ENCODE data around the gene FBXL20. TPM values are rescaled to one million over a fixed set of nuclear protein-coding genes. Genes with fewer than 3 reads are reported as not detected.
"Not testable (repeated sequence)": the region's sequence is repeated elsewhere in the genome, so short reads cannot be mapped to it uniquely, and the experiment has no call there.

FBXL20 gene
- total RNA-seq, 1 donor from 2014 or later: 28.0 TPM

DNA sequence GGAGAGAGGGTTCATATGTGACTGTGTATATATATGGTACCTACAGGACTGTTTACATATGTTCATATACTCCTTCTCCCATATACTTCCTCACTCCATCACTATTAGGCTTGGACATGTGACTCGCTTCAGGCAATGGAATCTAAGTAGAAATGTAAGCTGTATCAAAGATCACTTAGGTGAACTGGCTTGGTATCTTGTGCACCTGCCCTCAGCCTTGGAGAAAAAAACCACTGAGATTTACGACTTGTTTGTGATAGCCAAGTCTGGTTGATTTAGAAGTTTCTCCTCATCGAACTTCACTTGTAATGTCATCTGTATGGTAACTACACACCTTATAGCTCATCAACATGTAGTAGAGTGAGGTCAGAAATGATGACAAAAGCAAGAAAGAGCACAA is 59.9 kb downstream of the FBXL20 start:
- Mint-ChIP-seq H3K4me1 (ENCODE audit: unreplicated experiment) (no peaks in the 10 kb centered on the region), H3K9me3 (ENCODE audit: unreplicated experiment) (no peaks in the 10 kb centered on the region), H3K27ac (ENCODE audit: unreplicated experiment) (no peak overlapping the region), H3K4me3 (ENCODE audit: unreplicated experiment) (no peak overlapping the region), H3K27me3 (ENCODE audit: unreplicated experiment) (no peaks in the 10 kb centered on the region), H3K36me3 (ENCODE audit: unreplicated experiment) (peaks cover 14% of the 10 kb centered on the region)
- no peak for DNase-seq (ENCODE audit: extremely low spot score, unreplicated experiment)
- TF ChIP-seq, protein P1, sequence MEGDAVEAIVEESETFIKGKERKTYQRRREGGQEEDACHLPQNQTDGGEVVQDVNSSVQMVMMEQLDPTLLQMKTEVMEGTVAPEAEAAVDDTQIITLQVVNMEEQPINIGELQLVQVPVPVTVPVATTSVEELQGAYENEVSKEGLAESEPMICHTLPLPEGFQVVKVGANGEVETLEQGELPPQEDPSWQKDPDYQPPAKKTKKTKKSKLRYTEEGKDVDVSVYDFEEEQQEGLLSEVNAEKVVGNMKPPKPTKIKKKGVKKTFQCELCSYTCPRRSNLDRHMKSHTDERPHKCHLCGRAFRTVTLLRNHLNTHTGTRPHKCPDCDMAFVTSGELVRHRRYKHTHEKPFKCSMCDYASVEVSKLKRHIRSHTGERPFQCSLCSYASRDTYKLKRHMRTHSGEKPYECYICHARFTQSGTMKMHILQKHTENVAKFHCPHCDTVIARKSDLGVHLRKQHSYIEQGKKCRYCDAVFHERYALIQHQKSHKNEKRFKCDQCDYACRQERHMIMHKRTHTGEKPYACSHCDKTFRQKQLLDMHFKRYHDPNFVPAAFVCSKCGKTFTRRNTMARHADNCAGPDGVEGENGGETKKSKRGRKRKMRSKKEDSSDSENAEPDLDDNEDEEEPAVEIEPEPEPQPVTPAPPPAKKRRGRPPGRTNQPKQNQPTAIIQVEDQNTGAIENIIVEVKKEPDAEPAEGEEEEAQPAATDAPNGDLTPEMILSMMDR (IDR thresholded peaks at IDR 0.05): no peak

DNA sequence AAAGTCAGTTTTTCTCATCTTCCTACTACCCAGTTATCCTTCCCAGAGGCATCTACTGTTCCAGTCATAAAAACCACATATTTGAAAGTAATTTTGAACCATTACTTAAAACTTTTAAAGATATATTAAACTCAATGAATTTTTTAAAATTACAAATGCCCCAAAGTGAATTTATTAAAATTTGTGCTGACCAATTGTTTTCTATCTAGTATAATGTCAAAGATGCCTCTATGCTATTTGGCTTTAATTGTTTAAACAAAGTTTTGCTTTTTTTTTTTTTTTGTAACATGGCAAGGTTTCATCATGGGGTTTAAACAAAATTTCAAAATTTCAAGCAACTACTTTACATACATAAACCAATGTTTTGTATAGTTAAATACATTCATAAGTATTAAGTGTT is 60.7 kb downstream of the FBXL20 start:
- H3K9me3 Mint-ChIP-seq (ENCODE audit: unreplicated experiment): no peaks in the 10 kb centered on the region
- no peaks in the 10 kb centered on the region for H3K27me3 Mint-ChIP-seq (ENCODE audit: unreplicated experiment)
- TF ChIP-seq, protein P1 (IDR thresholded peaks at IDR 0.05): no peak
- DNase-seq (ENCODE audit: extremely low spot score, unreplicated experiment): no peak
- H3K36me3 Mint-ChIP-seq (ENCODE audit: unreplicated experiment): peaks cover 16% of the 10 kb centered on the region
- H3K27ac Mint-ChIP-seq (ENCODE audit: unreplicated experiment): no peak overlapping the region
- H3K4me3 Mint-ChIP-seq (ENCODE audit: unreplicated experiment): no peak overlapping the region
- no peaks in the 10 kb centered on the region for H3K4me1 Mint-ChIP-seq (ENCODE audit: unreplicated experiment)

DNA sequence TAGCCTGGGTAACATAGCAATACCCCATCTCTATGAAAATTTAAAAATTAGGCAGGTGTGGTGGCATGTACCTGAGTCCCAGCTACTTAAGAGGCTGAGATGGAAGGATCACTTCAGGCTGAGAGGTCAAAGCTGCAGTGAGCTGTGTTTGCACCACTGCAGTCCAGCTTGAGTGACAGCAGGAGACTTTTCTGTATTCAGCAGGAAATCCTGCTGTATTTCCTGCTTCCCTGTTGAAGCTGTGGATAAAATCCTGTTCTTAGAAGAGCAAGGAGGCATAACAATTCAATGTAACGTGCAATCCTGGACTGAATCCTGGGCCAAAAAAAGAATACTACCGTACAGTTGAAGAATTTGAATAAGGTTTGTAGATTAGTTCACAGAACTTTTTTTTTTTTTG is 62.2 kb downstream of the FBXL20 start:
- no peaks in the 10 kb centered on the region for H3K27me3 Mint-ChIP-seq (ENCODE audit: unreplicated experiment)
- no peaks in the 10 kb centered on the region for H3K9me3 Mint-ChIP-seq (ENCODE audit: unreplicated experiment)
- H3K27ac Mint-ChIP-seq (ENCODE audit: unreplicated experiment): no peak overlapping the region
- DNase-seq (ENCODE audit: extremely low spot score, unreplicated experiment): no peak
- no peak overlapping the region for H3K4me3 Mint-ChIP-seq (ENCODE audit: unreplicated experiment)
- H3K36me3 Mint-ChIP-seq (ENCODE audit: unreplicated experiment): peaks cover 16% of the 10 kb centered on the region
- H3K4me1 Mint-ChIP-seq (ENCODE audit: unreplicated experiment): no peaks in the 10 kb centered on the region
- TF ChIP-seq, protein P1 (IDR thresholded peaks at IDR 0.05): no peak

DNA sequence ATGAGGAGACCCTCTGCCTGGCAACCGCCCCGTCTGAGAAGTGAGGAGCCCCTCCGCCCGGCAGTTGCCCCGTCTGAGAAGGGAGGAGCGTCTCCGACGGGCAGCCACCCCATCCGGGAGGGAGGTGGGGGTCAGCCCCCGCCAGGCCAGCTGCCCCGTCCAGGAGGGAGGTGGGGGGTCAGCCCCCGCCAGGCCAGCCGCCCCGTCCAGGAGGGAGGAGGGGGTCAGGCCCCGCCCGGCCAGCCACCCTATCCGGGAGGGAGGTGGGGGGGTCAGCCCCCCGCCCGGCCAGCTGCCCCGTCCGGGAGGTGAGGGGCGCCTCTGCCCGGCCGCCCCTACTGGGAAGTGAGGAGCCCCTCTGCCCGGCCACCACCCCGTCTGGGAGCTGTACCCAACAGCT is 63.8 kb downstream of the FBXL20 start:
- DNase-seq (ENCODE audit: extremely low spot score, unreplicated experiment): peak; percentile 76
- H3K36me3 Mint-ChIP-seq (ENCODE audit: unreplicated experiment): peaks cover 16% of the 10 kb centered on the region

DNA sequence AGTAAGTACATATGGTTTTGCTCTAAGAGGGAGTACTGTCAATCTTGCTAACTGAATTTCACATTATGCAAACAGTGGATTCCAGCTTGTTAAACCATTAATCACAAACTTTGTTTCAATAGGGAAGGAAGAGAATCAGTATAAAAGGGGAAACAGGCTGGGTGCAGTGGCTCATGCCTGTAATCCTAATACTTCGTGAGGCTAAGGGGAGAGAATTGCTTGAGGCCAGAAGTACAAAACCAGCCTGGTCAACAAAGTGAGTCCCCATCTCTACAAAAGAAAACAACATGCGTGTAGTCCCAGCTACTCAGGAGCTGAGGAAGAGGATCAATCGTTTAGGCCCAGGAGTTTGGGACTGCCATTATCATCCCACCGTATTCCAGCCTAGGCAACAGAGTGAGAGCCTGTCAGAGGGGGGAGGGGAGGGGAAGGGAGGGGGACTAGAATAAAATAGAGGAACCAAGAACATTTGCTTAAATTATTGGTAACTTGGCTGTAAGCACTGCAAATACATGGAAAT is 65.7 kb downstream of the FBXL20 start:
- Mint-ChIP-seq H3K27me3 (ENCODE audit: unreplicated experiment) (no peaks in the 10 kb centered on the region), H3K9me3 (ENCODE audit: unreplicated experiment) (no peaks in the 10 kb centered on the region), H3K4me3 (ENCODE audit: unreplicated experiment) (no peak overlapping the region), H3K4me1 (ENCODE audit: unreplicated experiment) (no peaks in the 10 kb centered on the region), H3K36me3 (ENCODE audit: unreplicated experiment) (peaks cover 9% of the 10 kb centered on the region), H3K27ac (ENCODE audit: unreplicated experiment) (no peak overlapping the region)
- no peak for DNase-seq (ENCODE audit: extremely low spot score, unreplicated experiment)
- TF ChIP-seq, protein P1 (IDR thresholded peaks at IDR 0.05): no peak

More for the DNA sequence above, 63.8 kb downstream of the FBXL20 start:
- H3K27me3 Mint-ChIP-seq (ENCODE audit: unreplicated experiment); H3K27ac Mint-ChIP-seq (ENCODE audit: unreplicated experiment); H3K4me3 Mint-ChIP-seq (ENCODE audit: unreplicated experiment); H3K9me3 Mint-ChIP-seq (ENCODE audit: unreplicated experiment); H3K4me1 Mint-ChIP-seq (ENCODE audit: unreplicated experiment): not testable (repeated sequence)

DNA sequence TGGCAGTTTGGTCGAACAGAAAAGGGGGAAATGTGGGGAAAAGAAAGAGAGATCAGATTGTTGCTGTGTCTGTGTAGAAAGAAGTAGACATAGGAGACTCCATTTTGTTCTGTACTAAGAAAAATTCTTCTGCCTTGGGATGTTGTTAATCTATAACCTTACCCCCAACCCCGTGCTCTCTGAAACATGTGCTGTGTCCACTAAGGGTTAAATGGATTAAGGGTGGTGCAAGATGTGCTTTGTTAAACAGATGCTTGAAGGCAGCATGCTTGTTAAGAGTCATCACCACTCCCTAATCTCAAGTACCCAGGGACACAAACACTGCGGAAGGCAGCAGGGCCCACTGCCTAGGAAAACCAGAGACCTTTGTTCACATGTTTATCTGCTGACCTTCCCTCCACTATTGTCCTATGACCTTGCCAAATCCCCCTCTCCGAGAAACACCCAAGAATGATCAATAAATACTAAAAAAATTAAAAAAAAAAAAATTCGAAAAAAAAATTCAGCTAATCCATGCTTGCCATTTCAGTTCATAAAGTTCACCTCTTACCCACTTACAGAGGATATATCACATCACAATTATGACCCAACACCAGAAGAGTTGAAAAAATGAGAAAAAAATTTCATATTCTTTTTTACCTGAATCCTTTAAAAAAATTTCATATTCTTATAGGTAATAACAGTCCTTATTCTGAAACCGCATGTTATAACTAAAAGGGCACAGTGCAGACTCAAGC is 67.2 kb downstream of the FBXL20 start:
- not testable (repeated sequence) for H3K4me3 Mint-ChIP-seq (ENCODE audit: unreplicated experiment); H3K4me1 Mint-ChIP-seq (ENCODE audit: unreplicated experiment); H3K27ac Mint-ChIP-seq (ENCODE audit: unreplicated experiment); H3K27me3 Mint-ChIP-seq (ENCODE audit: unreplicated experiment); H3K36me3 Mint-ChIP-seq (ENCODE audit: unreplicated experiment); DNase-seq (ENCODE audit: extremely low spot score, unreplicated experiment); H3K9me3 Mint-ChIP-seq (ENCODE audit: unreplicated experiment)

Measured in osteocyte (in vitro differentiated cells).